ENCODE results near the gene PLAGL1. TPM values are rescaled to one million over a fixed set of nuclear protein-coding genes. Genes with fewer than 3 reads are reported as not detected.

The PLAGL1 gene
- total and polyA plus RNA-seq, 2 of the 13 experiments (the other 11 are each of a cell fraction or from before 2014, with no cell fraction given), result 0.60 to 2.3 TPM

GRCh38 chr6:143896126-143896860, 111.8 kb downstream of the PLAGL1 start:
- Histone ChIP-seq H3K4me2 (ENCODE audit: low read depth, low read length) (no peak overlapping the region), H3K27ac (ENCODE audit: extremely low read length, insufficient read depth, low read length) (no peak overlapping the region), H3K9ac (ENCODE audit: insufficient read depth, low read depth, low read length) (no peak overlapping the region), H3K4me3 (replicated peaks in 1 of 3; ENCODE audit: insufficient read depth in 1 of 3, low read depth in 2 of 3, low read length in 3 of 3) (no peak overlapping the region), H2AFZ (ENCODE audit: low read length) (no peak overlapping the region), H4K20me1 (ENCODE audit: insufficient read depth, low read length) (no peaks in the 10 kb centered on the region), H3K36me3 (replicated peaks in 1 of 2; ENCODE audit: control insufficient read depth in 1 of 2, insufficient read depth in 2 of 2, low read length in 2 of 2) (no peaks in the 10 kb centered on the region), H3K79me2 (ENCODE audit: insufficient read depth, low read length) (no peaks in the 10 kb centered on the region), H3K4me1 (ENCODE audit: insufficient read depth, low read length) (no peaks in the 10 kb centered on the region), H3K27me3 (ENCODE audit: control insufficient read depth in 1 of 2, insufficient read depth in 2 of 2, low read length in 2 of 2) (peaks cover 0 to 4% of the 10 kb centered on the region in 2 experiments; a peak in 1 of 5 replicates), H3K9me3 (ENCODE audit: low read length) (no peaks in the 10 kb centered on the region)
- 32% methylated on average over 3 of the region's 3 CpGs for WGBS (ENCODE audit: low lambda C conversion rate)
- intact Hi-C loops (cut with micrococcal nuclease; ENCODE audit: unreplicated experiment), result no loop called here
- ChIA-PET POLR2A (no interaction called here), CTCF (ENCODE audit: low intra/inter-chr PET ratio, low total read pairs) (no interaction called here)
- DNase-seq (ENCODE audit: low spot score) (no peak), ATAC-seq (no peak), FAIRE-seq (no peak)
- no TSS peak for BruUV-seq (replicated peaks)
- TF ChIP-seq ZNF282 (IDR thresholded peaks at IDR 0.05; ENCODE audit: partially characterized antibody) (no peak), ZNF354B (CRISPR knock-in tag; IDR thresholded peaks at IDR 0.05) (no peak), MIER3 (CRISPR knock-in tag; IDR thresholded peaks at IDR 0.05; ENCODE audit: borderline replicate concordance) (no peak), ZNF841 (CRISPR knock-in tag; IDR thresholded peaks at IDR 0.05; ENCODE audit: borderline replicate concordance) (no peak)
- in situ Hi-C loops (cut with HindIII; ENCODE audit: extremely low pct_ligation_motif_present, low pct_unique_long_range_greater_than_20kb), result no loop called here

- DNase-seq (ENCODE audit: low spot score), result no peak
- TF ChIP-seq GMEB2 (CRISPR knock-in tag; IDR thresholded peaks at IDR 0.05; ENCODE audit: low read depth) (no peak), EED (CRISPR knock-in tag; IDR thresholded peaks at IDR 0.05) (no peak), IRF1 (CRISPR knock-in tag; IDR thresholded peaks at IDR 0.05; ENCODE audit: low read depth) (no peak), HMGXB3 (CRISPR knock-in tag; IDR thresholded peaks at IDR 0.05; ENCODE audit: borderline replicate concordance) (no peak), ZNF788 (CRISPR knock-in tag; IDR thresholded peaks at IDR 0.05; ENCODE audit: borderline replicate concordance) (no peak)
- FAIRE-seq, result no peak
- H3K4me3 ChIP-seq (replicated peaks in 1 of 3; ENCODE audit: insufficient read depth in 1 of 3, low read depth in 2 of 3, low read length in 3 of 3), result no peak overlapping the region
- no peak overlapping the region for H3K9ac ChIP-seq (ENCODE audit: insufficient read depth, low read depth, low read length)
- no peaks in the 10 kb centered on the region for H4K20me1 ChIP-seq (ENCODE audit: insufficient read depth, low read length)
- WGBS (ENCODE audit: low lambda C conversion rate), result 92% methylated on average over 1 of the region's 1 CpG
- BruUV-seq (replicated peaks), result no TSS peak
- ChIA-PET CTCF (ENCODE audit: low intra/inter-chr PET ratio, low total read pairs) (no interaction called here), POLR2A (no interaction called here)
- H3K27me3 ChIP-seq (ENCODE audit: control insufficient read depth in 1 of 2, insufficient read depth in 2 of 2, low read length in 2 of 2), result peaks cover 0 to under 1% of the 10 kb centered on the region in 2 experiments; a peak in 1 of 5 replicates
- H3K9me3 ChIP-seq (ENCODE audit: low read length), result no peaks in the 10 kb centered on the region
- no peak for ATAC-seq
- H3K27ac ChIP-seq (ENCODE audit: extremely low read length, insufficient read depth, low read length), result no peak overlapping the region
- no peak overlapping the region for H2AFZ ChIP-seq (ENCODE audit: low read length)
- no peak overlapping the region for H3K4me2 ChIP-seq (ENCODE audit: low read depth, low read length)
- no peaks in the 10 kb centered on the region for H3K79me2 ChIP-seq (ENCODE audit: insufficient read depth, low read length)
- in situ Hi-C loops (cut with HindIII; ENCODE audit: extremely low pct_ligation_motif_present, low pct_unique_long_range_greater_than_20kb) (no loop called here), intact Hi-C loops (cut with micrococcal nuclease; ENCODE audit: unreplicated experiment) (no loop called here)
- H3K4me1 ChIP-seq (ENCODE audit: insufficient read depth, low read length), result no peaks in the 10 kb centered on the region
- no peaks in the 10 kb centered on the region for H3K36me3 ChIP-seq (replicated peaks in 1 of 2; ENCODE audit: control insufficient read depth in 1 of 2, insufficient read depth in 2 of 2, low read length in 2 of 2)
These were observed 113.4 kb downstream of the PLAGL1 start for GRCh38 chr6:143894655-143895054.
